HG03097 (cell line): ENCODE measurements around the gene TMEM156.
"Not testable (repeated sequence)": the region's sequence is repeated elsewhere in the genome, so short reads cannot be mapped to it uniquely, and the experiment has no call there.

Experiments used
- ATAC-seq: cut with Tn5 transposase; IDR thresholded peaks from one replicate; pipeline ENCODE4 v1.9.1; 2021; ENCODE audit not compliant: unreplicated experiment, low FRiP score

The TMEM156 gene

GRCh38 chr4:38995660-38996005, 36.6 kb downstream of the TMEM156 start:
- ATAC-seq = no peak

GRCh38 chr4:38994135-38994534, 38.1 kb downstream of the TMEM156 start:
- no peak for ATAC-seq

GRCh38 chr4:38993683-38994082, 38.5 kb downstream of the TMEM156 start:
- no peak for ATAC-seq

- no peak for ATAC-seq
Observed at GRCh38 chr4:38990241-38990640, 42.0 kb downstream of the TMEM156 start.

GRCh38 chr4:38989487-38989886, 42.7 kb downstream of the TMEM156 start:
- no peak for ATAC-seq

- ATAC-seq = not testable (repeated sequence)
Observed at GRCh38 chr4:38988353-38988752, 43.9 kb downstream of the TMEM156 start.

- no peak for ATAC-seq
Observed at GRCh38 chr4:38987491-38987890, 44.7 kb downstream of the TMEM156 start.

GRCh38 chr4:38985410-38986100, 46.7 kb downstream of the TMEM156 start:
- ATAC-seq = no peak

GRCh38 chr4:38983787-38984598, 48.2 kb downstream of the TMEM156 start:
- ATAC-seq = no peak

GRCh38 chr4:38983291-38983690, 48.9 kb downstream of the TMEM156 start:
- no peak for ATAC-seq

- ATAC-seq = no peak
Observed at GRCh38 chr4:38982361-38983095, 49.7 kb downstream of the TMEM156 start.

- ATAC-seq = no peak
Observed at GRCh38 chr4:38980903-38981676, 51.1 kb downstream of the TMEM156 start.

- ATAC-seq = no peak
Observed at GRCh38 chr4:38979511-38980230, 52.5 kb downstream of the TMEM156 start.

- ATAC-seq = no peak
Observed at GRCh38 chr4:38979081-38979480, 53.1 kb downstream of the TMEM156 start.

- ATAC-seq = no peak
Observed at GRCh38 chr4:38976308-38976707, 55.9 kb downstream of the TMEM156 start.

GRCh38 chr4:38968668-38969067, 63.5 kb downstream of the TMEM156 start:
- ATAC-seq = no peak

- no peak for ATAC-seq
Observed at GRCh38 chr4:38967260-38968095, 64.7 kb downstream of the TMEM156 start.

- no peak for ATAC-seq
Observed at GRCh38 chr4:38965866-38966265, 66.3 kb downstream of the TMEM156 start.
